Keratinocyte (primary cell): ENCODE measurements around the gene VAC14. TPM values are rescaled to one million over a fixed set of nuclear protein-coding genes. Genes with fewer than 3 reads are reported as not detected.

Experiments
- DNase-seq: peaks from one replicate; pipeline ENCODE4 v3.0.0-alpha.2; 2011; ENCODE audit warnings: low read depth, missing footprints, low spot score
- FAIRE-seq: peaks from 2 replicates; lab custom pipeline; 2011; peaks lifted over from hg19 to GRCh38; lab: Jason Lieb, UNC
- H2AFZ ChIP-seq: 2 replicates; pipeline ENCODE4 v1.6.0; 2012; ENCODE audit warnings: low read length, control low read depth, inconsistent platforms; ENCODE audit not compliant: control insufficient read depth
- H3K27ac ChIP-seq: 2 replicates; pipeline ENCODE4 v1.5.1; 2011; ENCODE audit warnings: low read length; ENCODE audit not compliant: control insufficient read depth, insufficient read depth
- H3K27me3 ChIP-seq: 3 replicates; pipeline ENCODE4 v1.6.0; 2011; ENCODE audit warnings: low read length; ENCODE audit not compliant: control insufficient read depth, insufficient read depth; ENCODE audit errors: extremely low read depth
- H3K36me3 ChIP-seq, 2 experiments: 2 replicates in 1 of 2; 3 replicates in 1 of 2; pipeline ENCODE4 v1.5.1; 2011; ENCODE audit warnings: low read length in 2 of 2, mild to moderate bottlenecking in 1 of 2; ENCODE audit not compliant: control insufficient read depth in 2 of 2, insufficient read depth in 2 of 2; ENCODE audit errors: extremely low read depth in 1 of 2
- H3K4me1 ChIP-seq: 3 replicates; pipeline ENCODE4 v1.5.1; 2011; ENCODE audit warnings: low read length; ENCODE audit not compliant: control insufficient read depth, insufficient read depth; ENCODE audit errors: extremely low read depth
- H3K4me2 ChIP-seq: 3 replicates; pipeline ENCODE4 v1.6.0; 2011; ENCODE audit warnings: low read depth, low read length; ENCODE audit not compliant: control insufficient read depth, insufficient read depth; ENCODE audit errors: extremely low read depth
- H3K4me3 ChIP-seq, 3 experiments: fragments of 200-600 bp in 1 of 3; sonication (generic) in 1 of 3; 2 replicates in 2 of 3; 3 replicates in 1 of 3; pipeline ENCODE4 v1.5.1; 2011 to 2016; ENCODE audit warnings: low read length in 3 of 3, mild to moderate bottlenecking in 3 of 3, control low read depth in 2 of 3, inconsistent platforms in 1 of 3, low read depth in 1 of 3, mixed read lengths in 1 of 3, mixed run types in 1 of 3, moderate library complexity in 1 of 3; ENCODE audit not compliant: control insufficient read depth in 2 of 3, insufficient read depth in 2 of 3; ENCODE audit errors: extremely low read depth in 1 of 3
- H3K79me2 ChIP-seq: 2 replicates; pipeline ENCODE4 v1.6.0; 2012; ENCODE audit warnings: low read length; ENCODE audit not compliant: control insufficient read depth, insufficient read depth
- H3K9ac ChIP-seq: 3 replicates; pipeline ENCODE4 v1.6.0; 2011; ENCODE audit warnings: low read length; ENCODE audit not compliant: control insufficient read depth, insufficient read depth; ENCODE audit errors: extremely low read depth
- H3K9me1 ChIP-seq: 3 replicates; pipeline ENCODE4 v1.6.0; 2011; ENCODE audit warnings: low read length; ENCODE audit not compliant: control insufficient read depth, insufficient read depth; ENCODE audit errors: extremely low read depth
- H3K9me3 ChIP-seq: 2 replicates; pipeline ENCODE4 v1.5.1; 2012; ENCODE audit warnings: low read depth, low read length; ENCODE audit not compliant: control insufficient read depth
- H4K20me1 ChIP-seq: 3 replicates; pipeline ENCODE4 v1.6.0; 2011; ENCODE audit warnings: low read length; ENCODE audit not compliant: control insufficient read depth, insufficient read depth; ENCODE audit errors: extremely low read depth
- CTCF ChIP-seq, 3 experiments: IDR thresholded peaks in 1 of 3; conservative IDR thresholded peaks in 1 of 3; optimal IDR thresholded peaks in 1 of 3; 2 replicates in 2 of 3; 3 replicates in 1 of 3; pipeline versions ENCODE3 to v1.5.1; 2011; ENCODE audit warnings: low read length in 3 of 3, mild to moderate bottlenecking in 3 of 3, moderate library complexity in 2 of 3, control low read depth in 1 of 3, inconsistent platforms in 1 of 3; ENCODE audit not compliant: insufficient read depth in 2 of 3; ENCODE audit errors: extremely low read depth in 1 of 3
- EZH2 ChIP-seq: IDR thresholded peaks from one replicate; pipeline ENCODE4 v1.6.1; 2012; ENCODE audit warnings: inconsistent platforms, mild to moderate bottlenecking, low read length, moderate library complexity
- dilution Hi-C: fragments of 300-500 bp; cut with MboI; formaldehyde crosslinking; loops from one replicate; pipeline ENCODE4 v1.7.0; 2020; ENCODE audit warnings: low sequenced_read_pairs; ENCODE audit not compliant: extremely low pct_ligation_motif_present
- polyA plus RNA-seq, 5 experiments: library from polyadenylated mRNA; depleted of rRNA in 3 of 5; stranded (reverse) in 3 of 5; stranded (forward) in 1 of 5; unstranded in 1 of 5; fragments of >200 nt; gene quantifications; 1 replicate in 1 of 5; 2 replicates in 3 of 5; 3 replicates in 1 of 5; pipeline versions ENCODE4 v1.2.1 to v1.2.3, GENCODE V29; 2011 to 2012; ENCODE audit warnings: missing spikeins in 2 of 5, low read depth in 1 of 5, low replicate concordance in 1 of 5

Gene VAC14
- polyA plus RNA-seq, 1 donor (not counting 4 experiments of a cell fraction or from before 2014, with no cell fraction given) = 15.9 TPM

GRCh38 chr16:70726892-70727361 is 74.0 kb downstream of the VAC14 start:
- no peak for FAIRE-seq
- dilution Hi-C loops = no loop called here

GRCh38 chr16:70725912-70726828 is 74.8 kb downstream of the VAC14 start:
- H3K4me2 ChIP-seq = no peak overlapping the region
- no peak overlapping the region for H3K9ac ChIP-seq
- FAIRE-seq (no peak), DNase-seq (no peak)
- H3K4me1 ChIP-seq = no peaks in the 10 kb centered on the region
- no peaks in the 10 kb centered on the region for H4K20me1 ChIP-seq
- no peak for TF ChIP-seq EZH2
- no peak for TF ChIP-seq CTCF (optimal IDR thresholded peaks at IDR 0.05 in 1 of 3, IDR thresholded peaks at IDR 0.05 in 1 of 3, conservative IDR thresholded peaks at IDR 0.05 in 1 of 3; ENCODE audit: extremely low read depth in 1 of 3, insufficient read depth in 2 of 3, low read length in 3 of 3)
- H3K27me3 ChIP-seq = no peaks in the 10 kb centered on the region
- no peaks in the 10 kb centered on the region for H3K9me3 ChIP-seq
- H3K36me3 ChIP-seq = peaks cover 0 to 14% of the 10 kb centered on the region in 2 experiments
- no peak overlapping the region for H3K4me3 ChIP-seq
- H3K27ac ChIP-seq = no peak overlapping the region
- H3K79me2 ChIP-seq = no peaks in the 10 kb centered on the region
- dilution Hi-C loops = no loop called here
- H3K9me1 ChIP-seq = no peaks in the 10 kb centered on the region
- H2AFZ ChIP-seq = no peak overlapping the region

More at GRCh38 chr16:70726892-70727361, 74.0 kb downstream of the VAC14 start:
- Histone ChIP-seq H3K4me3 (no peak overlapping the region), H3K79me2 (no peaks in the 10 kb centered on the region), H3K9me1 (no peaks in the 10 kb centered on the region), H4K20me1 (no peaks in the 10 kb centered on the region), H3K4me1 (no peaks in the 10 kb centered on the region), H2AFZ (no peak overlapping the region), H3K9ac (no peak overlapping the region), H3K36me3 (peaks cover 0 to 14% of the 10 kb centered on the region in 2 experiments), H3K9me3 (no peaks in the 10 kb centered on the region), H3K27ac (no peak overlapping the region), H3K4me2 (no peak overlapping the region), H3K27me3 (no peaks in the 10 kb centered on the region)
- no peak for TF ChIP-seq EZH2
- no peak for TF ChIP-seq CTCF (optimal IDR thresholded peaks at IDR 0.05 in 1 of 3, IDR thresholded peaks at IDR 0.05 in 1 of 3, conservative IDR thresholded peaks at IDR 0.05 in 1 of 3; ENCODE audit: extremely low read depth in 1 of 3, insufficient read depth in 2 of 3, low read length in 3 of 3)
- DNase-seq = no peak
